Chondrocyte (in vitro differentiated cells): ENCODE results near the gene FGFBP3. TPM values are rescaled to one million over a fixed set of nuclear protein-coding genes. Genes with fewer than 3 reads are reported as not detected.

Experiments used
- DNase-seq: peaks from one replicate; pipeline ENCODE4 v3.0.0; 2021; ENCODE audit warnings: mixed read lengths, low spot score
- H3K27ac Mint-ChIP-seq: one replicate; pipeline ENCODE4 v1.8.0; 2021; ENCODE audit warnings: mild to moderate bottlenecking, moderate library complexity, mixed read lengths; ENCODE audit not compliant: unreplicated experiment
- H3K27me3 Mint-ChIP-seq: 2 replicates; pipeline ENCODE4 v1.8.0; 2021; ENCODE audit warnings: low read depth, mixed read lengths
- H3K36me3 Mint-ChIP-seq: 2 replicates; pipeline ENCODE4 v1.8.0; 2021; ENCODE audit warnings: low read depth, mixed read lengths
- H3K4me1 Mint-ChIP-seq: 2 replicates; pipeline ENCODE4 v1.8.0; 2021; ENCODE audit warnings: low read depth, mild to moderate bottlenecking, mixed read lengths
- H3K4me3 Mint-ChIP-seq: one replicate; pipeline ENCODE4 v1.8.0; 2021; ENCODE audit warnings: mild to moderate bottlenecking, moderate library complexity, mixed read lengths; ENCODE audit not compliant: unreplicated experiment
- H3K9me3 Mint-ChIP-seq: 2 replicates; pipeline ENCODE4 v1.8.0; 2021; ENCODE audit warnings: low read depth, mixed read lengths
- total RNA-seq: library from RNA; stranded (reverse); gene quantifications from 3 replicates; pipeline ENCODE4 v1.2.1, GENCODE V29; 2021
- TF ChIP-seq, protein P1 (sequence below): fragments of 200-600 bp; sonication (generic); IDR thresholded peaks from 2 replicates; pipeline ENCODE4 v1.5.0; 2021; ENCODE audit warnings: antibody characterized with exemption, mild to moderate bottlenecking, moderate library complexity

Gene FGFBP3
- total RNA-seq, 1 donor from 2014 or later = 6.1 TPM

DNA sequence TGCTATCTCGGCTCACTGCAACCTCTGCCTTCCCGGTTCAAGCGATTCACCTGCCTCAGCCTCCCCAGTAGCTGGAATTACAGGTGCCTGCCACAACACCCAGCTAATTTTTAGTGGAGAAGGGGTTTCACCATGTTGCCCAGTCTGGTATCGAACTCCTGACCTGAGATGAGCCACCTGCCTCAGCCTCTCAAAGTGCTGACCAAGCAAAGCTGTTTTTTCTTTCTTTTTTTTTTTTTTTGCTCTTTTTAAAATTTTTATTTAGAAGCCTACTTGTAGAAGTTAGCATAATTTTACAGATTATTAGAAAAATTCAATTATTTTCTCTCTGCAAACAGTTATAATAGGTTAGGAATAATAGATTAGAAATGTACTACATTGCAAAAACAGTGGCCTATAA, 1.2 kb upstream of the FGFBP3 start:
- H3K36me3 Mint-ChIP-seq = no peaks in the 10 kb centered on the region

DNA sequence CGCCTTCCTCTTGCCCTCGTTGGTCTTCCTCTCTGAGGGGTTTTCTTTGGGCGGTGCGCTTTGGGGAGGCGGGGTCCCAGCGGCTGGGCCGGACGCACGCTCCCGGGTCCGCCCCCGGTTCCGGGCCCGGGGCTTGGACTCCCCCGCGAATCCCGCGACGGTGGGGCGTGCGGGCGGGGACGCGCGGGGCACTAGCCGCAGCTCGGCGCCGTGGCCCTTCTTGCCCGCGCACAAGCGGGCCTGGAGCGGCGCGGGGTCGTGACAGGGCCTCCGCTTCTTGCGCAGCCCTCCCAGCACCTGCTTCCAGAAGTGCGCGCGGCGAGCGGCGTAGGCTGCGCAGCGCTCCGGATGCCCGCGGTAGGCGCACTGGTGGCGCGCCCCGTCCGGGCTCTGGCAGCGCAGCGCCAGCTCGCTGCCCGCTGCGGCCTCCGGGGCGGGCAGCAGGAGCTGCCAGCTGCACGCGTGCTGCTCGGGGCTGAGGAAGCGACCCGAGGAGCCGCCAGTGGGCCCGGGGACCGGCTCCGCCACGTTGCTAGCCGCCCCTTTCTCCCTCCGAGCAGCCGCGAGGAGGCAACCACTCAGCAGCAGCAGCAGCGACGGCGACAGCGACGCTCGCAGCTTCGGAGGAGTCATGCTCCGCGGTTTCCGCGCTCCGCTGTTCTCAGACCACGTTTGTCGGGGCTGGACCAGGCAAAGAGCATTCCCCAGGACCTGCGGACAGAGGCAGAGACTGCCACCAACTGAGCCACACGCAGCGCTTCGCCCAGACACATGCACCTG, 759 bp downstream of the FGFBP3 start:
- Mint-ChIP-seq H3K27me3 (no peaks in the 10 kb centered on the region), H3K4me3 (peak overlapping the region; percentile 88), H3K4me1 (peaks cover 40% of the 10 kb centered on the region), H3K36me3 (no peaks in the 10 kb centered on the region), H3K9me3 (no peaks in the 10 kb centered on the region), H3K27ac (peak overlapping the region; percentile 82)
- TF ChIP-seq, protein P1, sequence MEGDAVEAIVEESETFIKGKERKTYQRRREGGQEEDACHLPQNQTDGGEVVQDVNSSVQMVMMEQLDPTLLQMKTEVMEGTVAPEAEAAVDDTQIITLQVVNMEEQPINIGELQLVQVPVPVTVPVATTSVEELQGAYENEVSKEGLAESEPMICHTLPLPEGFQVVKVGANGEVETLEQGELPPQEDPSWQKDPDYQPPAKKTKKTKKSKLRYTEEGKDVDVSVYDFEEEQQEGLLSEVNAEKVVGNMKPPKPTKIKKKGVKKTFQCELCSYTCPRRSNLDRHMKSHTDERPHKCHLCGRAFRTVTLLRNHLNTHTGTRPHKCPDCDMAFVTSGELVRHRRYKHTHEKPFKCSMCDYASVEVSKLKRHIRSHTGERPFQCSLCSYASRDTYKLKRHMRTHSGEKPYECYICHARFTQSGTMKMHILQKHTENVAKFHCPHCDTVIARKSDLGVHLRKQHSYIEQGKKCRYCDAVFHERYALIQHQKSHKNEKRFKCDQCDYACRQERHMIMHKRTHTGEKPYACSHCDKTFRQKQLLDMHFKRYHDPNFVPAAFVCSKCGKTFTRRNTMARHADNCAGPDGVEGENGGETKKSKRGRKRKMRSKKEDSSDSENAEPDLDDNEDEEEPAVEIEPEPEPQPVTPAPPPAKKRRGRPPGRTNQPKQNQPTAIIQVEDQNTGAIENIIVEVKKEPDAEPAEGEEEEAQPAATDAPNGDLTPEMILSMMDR = peak; percentile 79
- DNase-seq = no peak

More for the DNA sequence above, 1.2 kb upstream of the FGFBP3 start:
- TF ChIP-seq, protein P1 = no peak
- no peak overlapping the region for H3K4me3 Mint-ChIP-seq
- H3K4me1 Mint-ChIP-seq = peaks cover 26% of the 10 kb centered on the region
- H3K9me3 Mint-ChIP-seq = no peaks in the 10 kb centered on the region
- H3K27me3 Mint-ChIP-seq = peaks cover under 1% of the 10 kb centered on the region
- no peak for DNase-seq
- no peak overlapping the region for H3K27ac Mint-ChIP-seq

DNA sequence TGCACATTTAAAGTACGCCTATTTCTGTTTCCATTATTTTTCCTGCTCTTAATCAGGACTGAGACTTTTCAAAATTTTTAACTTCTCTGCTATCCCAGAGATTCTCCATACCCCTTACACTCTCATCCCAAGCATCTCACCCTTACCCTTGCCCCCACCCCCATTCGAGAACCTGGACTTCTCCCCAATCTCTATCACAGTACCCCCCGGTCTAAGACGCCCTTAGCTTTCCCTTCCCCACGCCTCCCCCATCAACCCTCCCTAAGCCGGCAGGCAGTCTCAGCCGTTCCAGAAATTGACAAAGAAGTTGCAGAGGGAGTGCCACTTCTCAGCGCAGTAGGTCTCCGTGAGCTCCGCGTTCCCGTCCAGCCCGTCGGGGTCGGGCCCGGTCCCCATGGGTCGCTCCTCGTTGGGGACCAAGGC, 1.4 kb downstream of the FGFBP3 start:
- H3K27me3 Mint-ChIP-seq = no peaks in the 10 kb centered on the region
- no peaks in the 10 kb centered on the region for H3K36me3 Mint-ChIP-seq
- peaks cover 36% of the 10 kb centered on the region for H3K4me1 Mint-ChIP-seq
- H3K27ac Mint-ChIP-seq = peak overlapping the region; percentile 66
- DNase-seq = no peak
- TF ChIP-seq, protein P1 = no peak
- peak overlapping the region; percentile 76 for H3K4me3 Mint-ChIP-seq
- H3K9me3 Mint-ChIP-seq = no peaks in the 10 kb centered on the region

DNA sequence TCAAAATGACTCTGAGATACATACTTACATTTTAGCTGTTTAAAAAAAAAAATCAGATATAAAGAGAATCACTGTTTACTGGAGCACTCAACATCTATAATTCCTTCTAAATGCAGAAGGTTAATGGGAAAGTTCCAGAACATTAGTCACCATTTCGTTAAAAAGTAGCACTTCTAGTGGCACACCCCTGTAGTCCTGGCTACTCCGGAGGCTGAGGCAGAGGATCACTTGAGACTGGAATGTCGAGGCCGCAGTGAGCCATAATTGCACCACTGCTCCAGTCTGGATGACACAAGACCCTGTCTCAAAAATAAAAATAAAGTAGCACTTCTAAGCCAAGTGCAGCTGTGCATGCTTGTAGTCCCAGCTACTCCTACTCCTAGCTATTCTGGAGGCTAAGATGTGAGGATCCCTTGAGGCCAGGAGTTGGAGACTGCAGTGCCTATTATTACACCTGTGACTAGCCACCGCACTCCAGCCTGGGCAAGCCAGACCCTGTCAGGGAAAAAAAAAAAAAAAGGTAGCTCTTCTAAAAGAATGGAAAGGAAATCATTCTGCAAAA, 2.2 kb downstream of the FGFBP3 start:
- H3K27ac Mint-ChIP-seq = no peak overlapping the region
- no peaks in the 10 kb centered on the region for H3K27me3 Mint-ChIP-seq
- TF ChIP-seq, protein P1 = no peak
- H3K9me3 Mint-ChIP-seq = no peaks in the 10 kb centered on the region
- H3K4me1 Mint-ChIP-seq = peaks cover 41% of the 10 kb centered on the region
- no peak for DNase-seq
- H3K36me3 Mint-ChIP-seq = no peaks in the 10 kb centered on the region
- H3K4me3 Mint-ChIP-seq = peak overlapping the region; percentile 76

DNA sequence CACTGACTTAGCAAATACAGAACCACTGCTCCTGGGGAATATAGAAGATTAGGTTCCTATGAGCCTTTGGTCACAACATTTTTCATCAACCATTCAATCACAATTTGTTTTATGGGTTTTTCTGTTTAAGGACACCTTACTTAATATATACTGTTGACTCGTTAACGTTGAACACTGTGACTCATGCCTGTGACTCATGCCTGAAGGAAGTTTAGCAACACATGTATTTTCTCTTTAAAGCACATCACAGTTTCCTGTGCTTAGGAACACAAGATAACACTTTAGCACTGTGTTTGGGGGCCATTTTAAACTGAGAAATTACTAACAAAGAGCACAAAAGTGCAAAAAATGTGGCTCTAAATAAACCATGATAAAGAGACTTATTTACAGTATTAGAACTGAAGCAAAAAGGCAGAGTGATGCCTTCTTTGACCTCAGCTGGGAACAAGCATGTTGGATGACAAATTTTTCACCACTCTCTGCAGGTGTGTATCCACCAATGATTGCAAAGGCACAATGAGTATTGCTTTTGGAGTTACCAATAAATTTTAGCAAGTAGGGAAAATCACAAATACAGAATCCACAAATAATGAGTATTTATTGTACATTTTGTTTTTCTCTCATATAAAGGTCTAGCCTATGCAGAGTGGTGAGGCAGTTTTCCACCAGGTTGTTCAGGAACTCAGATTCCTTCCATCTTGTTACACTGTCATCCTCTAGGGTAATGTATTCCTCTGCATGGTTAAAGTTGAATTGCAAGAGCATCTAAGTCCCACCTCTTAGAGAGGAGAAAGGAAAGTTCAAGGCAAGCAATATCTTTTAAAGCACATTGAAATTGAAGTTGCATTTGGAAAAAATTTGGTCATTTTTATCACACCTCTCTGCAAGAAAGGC, 7.3 kb downstream of the FGFBP3 start:
- Mint-ChIP-seq H3K27me3 (no peaks in the 10 kb centered on the region), H3K9me3 (no peaks in the 10 kb centered on the region)
- TF ChIP-seq, protein P1 = no peak

More for the DNA sequence above, 7.3 kb downstream of the FGFBP3 start:
- H3K36me3 Mint-ChIP-seq = no peaks in the 10 kb centered on the region
- DNase-seq = no peak
- H3K27ac Mint-ChIP-seq = peak overlapping the region; percentile 69
- peaks cover 32% of the 10 kb centered on the region for H3K4me1 Mint-ChIP-seq
- H3K4me3 Mint-ChIP-seq = no peak overlapping the region
